GM12864 (cell line): ENCODE results near the gene PCNX2.

ENCODE experiments used
- DNase-seq: peaks from one replicate; pipeline ENCODE4 v3.0.0-alpha.2; 2011; ENCODE audit warnings: low read depth
- H3K4me3 ChIP-seq: 2 replicates; pipeline ENCODE4 v1.5.1; 2011; ENCODE audit warnings: mild to moderate bottlenecking, low read depth, low read length, control low read depth
- CTCF ChIP-seq: IDR thresholded peaks from 2 replicates; pipeline ENCODE4 v1.5.1; 2011; ENCODE audit warnings: low read depth, mild to moderate bottlenecking, moderate library complexity, low read length, control low read depth, inconsistent platforms; ENCODE audit errors: missing control alignments

PCNX2 gene

DNA sequence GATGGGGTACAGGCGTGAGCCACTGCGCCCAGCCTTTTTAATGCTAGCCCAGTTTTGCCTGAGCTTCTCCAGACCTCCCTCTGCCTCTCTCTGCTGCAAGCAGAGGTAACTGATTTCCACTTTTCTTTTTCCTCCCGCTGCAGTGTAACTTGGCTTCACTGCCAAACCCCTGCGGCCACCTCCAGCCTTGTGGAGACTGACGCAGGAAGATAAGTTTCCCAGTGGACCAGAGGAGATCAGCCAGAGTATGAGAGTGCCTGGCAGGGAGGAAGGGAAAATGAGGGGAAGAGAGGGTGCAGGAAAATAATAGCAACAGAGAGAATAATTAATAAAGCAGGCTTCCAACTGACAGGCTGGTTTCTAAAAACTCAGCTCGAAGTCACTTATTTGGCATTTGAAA lies 143.7 kb downstream of the PCNX2 start:
- DNase-seq: no peak
- H3K4me3 ChIP-seq: no peak overlapping the region
- no peak for TF ChIP-seq CTCF

DNA sequence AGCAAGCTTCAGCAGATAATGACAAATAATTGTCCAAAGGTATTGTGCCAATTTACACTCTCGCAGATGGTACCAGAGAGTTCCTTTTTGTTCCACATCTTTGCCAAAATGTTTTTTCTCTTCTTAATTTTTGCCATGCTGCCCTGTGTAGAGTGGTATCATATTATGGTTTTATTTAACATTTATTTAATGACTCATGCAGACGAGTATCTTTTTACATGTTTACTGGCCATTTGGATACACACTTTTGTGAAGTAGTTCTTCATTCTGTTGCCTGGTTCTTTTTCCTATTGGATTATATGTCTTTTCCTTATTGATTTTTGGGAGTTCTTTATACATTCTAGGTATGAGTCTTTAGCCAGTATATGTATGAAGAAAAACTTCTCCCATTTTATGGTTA lies 151.1 kb downstream of the PCNX2 start:
- no peak overlapping the region for H3K4me3 ChIP-seq
- no peak for DNase-seq
- no peak for TF ChIP-seq CTCF

GRCh38 chr1:233143241-233143640 lies 152.3 kb downstream of the PCNX2 start:
- DNase-seq: no peak
- TF ChIP-seq CTCF: no peak
- H3K4me3 ChIP-seq: no peak overlapping the region

GRCh38 chr1:233140974-233141373 lies 154.6 kb downstream of the PCNX2 start:
- TF ChIP-seq CTCF: no peak
- no peak for DNase-seq
- H3K4me3 ChIP-seq: no peak overlapping the region

DNA sequence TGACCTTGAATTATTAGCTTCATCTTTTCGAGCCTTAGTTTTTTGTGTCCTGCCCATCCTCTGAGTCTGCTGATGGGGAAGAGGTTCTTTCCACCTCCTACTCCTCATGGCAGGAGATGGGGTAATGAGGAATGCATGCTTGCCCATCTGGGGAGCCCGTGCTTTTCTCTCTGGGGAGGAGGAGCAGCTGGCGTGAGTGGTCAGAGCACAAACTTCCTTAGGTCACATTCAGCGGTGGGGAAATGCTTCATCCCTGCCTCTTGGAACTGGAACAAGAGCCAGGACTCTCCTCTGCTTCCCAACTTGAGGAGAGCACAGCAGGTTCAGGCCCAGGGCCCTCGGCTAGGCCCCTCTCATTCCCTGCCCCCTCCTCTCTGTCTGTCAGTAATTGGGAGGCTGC lies 155.0 kb downstream of the PCNX2 start:
- DNase-seq: no peak
- TF ChIP-seq CTCF: no peak

DNA sequence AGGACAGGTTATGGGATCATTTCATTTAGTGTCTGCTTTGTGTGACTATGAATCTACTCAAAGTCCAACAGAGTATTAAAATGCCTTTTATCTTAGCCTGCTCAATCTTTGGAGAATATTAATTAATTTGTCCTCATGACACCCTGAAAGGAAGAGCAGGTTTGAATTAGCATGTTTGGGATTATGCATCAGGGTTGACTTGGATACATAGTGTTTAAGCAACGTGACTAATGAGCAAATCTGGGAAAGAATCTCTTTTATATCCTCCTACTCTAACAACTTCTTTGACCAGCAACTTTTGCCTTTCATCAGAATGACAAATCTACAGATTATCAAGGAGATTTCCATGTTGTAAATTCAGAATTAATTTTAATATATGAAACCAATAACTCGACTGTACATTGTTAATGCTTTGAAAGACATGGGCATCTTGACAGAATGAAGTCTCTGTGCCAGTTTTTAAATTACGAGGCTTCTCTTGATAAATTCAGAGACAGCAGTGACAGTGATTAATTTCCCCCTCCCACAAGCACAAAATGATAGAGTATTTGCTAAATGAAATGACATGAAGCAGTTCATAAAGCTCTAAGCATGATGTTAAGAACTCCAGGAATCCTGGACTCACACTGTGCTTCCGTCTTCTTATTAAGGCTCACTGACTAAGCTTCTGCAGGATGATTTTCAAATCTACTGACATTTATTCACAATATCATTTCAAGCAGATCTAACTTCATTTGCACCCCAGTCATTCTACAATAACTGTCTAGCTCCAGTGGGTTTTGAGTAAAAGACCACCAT lies 156.5 kb downstream of the PCNX2 start:
- TF ChIP-seq CTCF: no peak
- no peak overlapping the region for H3K4me3 ChIP-seq
- DNase-seq: no peak

More for the DNA sequence above, 155.0 kb downstream of the PCNX2 start:
- no peak overlapping the region for H3K4me3 ChIP-seq

GRCh38 chr1:233135833-233136232 lies 159.7 kb downstream of the PCNX2 start:
- H3K4me3 ChIP-seq: no peak overlapping the region
- no peak for DNase-seq
- TF ChIP-seq CTCF: no peak
